Measurements from ENCODE around the gene ROR2.
"Not testable (repeated sequence)": the region's sequence is repeated elsewhere in the genome, so short reads cannot be mapped to it uniquely, and the experiment has no call there.

ROR2 gene

GRCh38 chr9:91813176-91813795 is 136.7 kb downstream of the ROR2 start:
- no peak for DNase-seq

DNA sequence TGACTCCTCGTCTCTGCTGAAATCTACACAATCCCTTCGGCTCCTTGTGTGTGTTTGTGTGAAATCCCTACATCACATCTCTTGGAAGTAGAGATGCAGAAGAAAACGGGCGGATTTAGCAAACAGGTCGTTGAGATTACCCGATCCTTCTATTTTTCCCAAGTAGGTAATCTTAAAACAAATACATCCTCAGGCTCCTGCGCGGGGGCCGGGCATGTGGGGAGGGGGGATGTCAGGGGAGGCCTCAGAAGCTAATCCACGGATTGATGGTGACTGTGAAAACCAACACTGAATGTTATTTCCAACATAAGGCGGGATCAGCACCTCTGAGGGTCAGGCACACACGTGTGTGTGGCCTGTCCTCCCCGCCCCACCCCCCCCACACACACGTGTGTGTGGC is 137.8 kb downstream of the ROR2 start:
- no peak for DNase-seq

GRCh38 chr9:91811024-91811909 is 138.8 kb downstream of the ROR2 start:
- DNase-seq, result no peak

- DNase-seq, result no peak
Observed at GRCh38 chr9:91810286-91810905, 139.6 kb downstream of the ROR2 start.

DNA sequence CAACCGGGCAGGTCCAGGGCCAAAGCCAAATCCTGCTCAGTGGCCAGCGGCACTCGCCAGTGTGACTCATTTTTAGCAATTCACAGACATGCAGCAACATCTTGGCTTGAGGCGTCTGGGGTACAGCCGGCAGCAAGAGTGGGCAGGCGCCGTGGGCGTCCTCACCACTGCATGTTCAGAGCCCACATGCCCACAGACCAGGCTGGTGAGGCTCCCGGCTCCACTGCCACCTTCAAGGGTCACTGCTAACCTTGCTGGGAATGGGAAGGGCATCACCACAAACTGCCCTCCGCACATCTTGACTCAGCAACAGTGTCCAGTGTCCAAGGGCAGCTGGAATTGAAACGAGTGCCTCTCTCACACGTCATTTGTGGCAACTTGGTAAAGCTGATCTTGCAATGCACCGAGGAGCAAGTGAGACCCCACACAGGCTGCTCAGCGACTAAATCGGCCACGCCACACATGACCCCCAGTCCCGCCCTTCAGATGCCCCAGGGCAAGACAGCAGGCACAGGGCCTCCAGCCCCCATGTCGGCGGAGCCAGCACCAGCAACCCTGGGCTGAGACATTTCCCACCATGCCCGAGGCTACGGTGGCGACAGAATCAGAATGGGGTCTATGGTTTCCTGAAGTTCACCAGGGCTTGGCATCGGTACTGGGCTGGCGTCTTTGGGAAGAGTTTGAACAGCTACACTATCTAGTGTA is 140.3 kb downstream of the ROR2 start:
- DNase-seq, result no peak

GRCh38 chr9:91807643-91808246 is 142.3 kb downstream of the ROR2 start:
- DNase-seq, result no peak

DNA sequence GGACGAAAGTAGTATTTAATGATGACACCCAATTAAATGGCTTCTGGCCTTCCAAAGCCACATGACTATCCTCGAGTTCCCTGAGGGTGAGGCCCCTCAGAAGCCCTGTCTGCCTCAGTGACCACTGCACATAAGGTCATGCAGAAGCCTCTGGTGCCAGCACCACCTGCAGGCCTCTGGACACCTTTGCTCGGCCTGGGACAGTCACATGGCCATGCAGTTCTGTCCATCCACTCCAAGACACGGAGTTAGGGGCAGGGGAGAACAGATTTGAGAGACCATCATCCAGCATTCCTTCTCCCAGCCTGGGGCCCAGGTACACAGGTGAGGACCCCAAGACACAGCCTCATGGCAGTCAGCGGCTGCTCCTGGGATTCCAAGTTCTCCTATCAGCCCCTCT is 145.0 kb downstream of the ROR2 start:
- DNase-seq, result no peak

- no peak for DNase-seq
Observed at GRCh38 chr9:91803970-91804752, 145.9 kb downstream of the ROR2 start.

DNA sequence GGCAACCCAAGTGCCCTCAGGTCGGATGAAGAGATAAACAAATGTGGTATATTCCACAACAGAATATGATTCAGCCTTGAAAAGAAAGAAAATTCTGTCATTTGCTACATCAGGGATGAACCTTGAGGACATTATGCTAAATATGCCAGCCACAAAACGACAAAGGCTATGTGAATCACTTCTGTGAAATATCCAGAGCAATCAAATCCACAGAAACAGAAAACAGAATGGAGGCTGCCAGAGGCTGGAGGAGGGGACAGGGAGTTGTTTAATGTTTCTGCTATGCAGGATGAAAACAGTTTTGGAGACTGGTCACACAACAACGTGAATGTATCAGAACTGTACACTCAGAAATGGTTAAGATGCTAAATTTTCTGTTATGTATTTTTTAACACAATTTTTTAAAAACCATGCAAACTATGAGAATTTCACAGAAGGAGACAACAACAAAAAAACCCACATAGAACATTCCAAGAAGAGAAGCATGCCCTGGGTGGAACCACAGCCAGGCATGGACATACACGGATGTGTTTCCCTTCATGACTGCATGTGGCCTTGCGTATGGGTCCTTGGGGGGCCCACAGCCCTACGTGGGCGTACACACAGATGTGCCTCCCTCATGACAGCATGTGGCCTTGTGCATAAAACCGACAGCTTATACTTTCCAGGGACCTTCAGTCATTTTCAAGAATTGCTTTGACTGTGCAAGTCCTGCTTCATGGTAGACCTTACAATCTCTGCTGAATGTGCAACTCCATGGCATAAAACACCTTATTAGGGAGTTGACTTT is 146.7 kb downstream of the ROR2 start:
- no peak for DNase-seq

DNA sequence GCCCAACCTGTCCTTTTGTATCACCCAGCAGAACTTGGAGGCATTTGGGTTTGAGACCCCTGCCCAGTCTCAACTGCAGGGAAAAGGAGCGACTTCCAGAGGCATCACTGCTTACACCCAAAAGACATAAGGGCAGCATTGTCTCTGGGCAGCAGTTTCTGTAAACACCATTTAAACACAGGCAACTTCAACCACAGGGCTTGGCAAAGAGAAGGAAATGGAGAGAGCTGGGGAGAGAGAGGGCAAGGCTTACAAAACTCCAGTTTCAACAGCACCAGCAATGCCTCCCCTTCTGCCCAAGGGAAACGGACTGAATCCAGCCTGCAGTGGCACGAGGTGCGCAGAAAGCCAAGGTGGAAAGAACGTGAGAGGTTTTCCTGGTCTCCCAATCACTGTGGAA is 147.6 kb downstream of the ROR2 start:
- DNase-seq, result no peak

GRCh38 chr9:91800473-91801030 is 149.5 kb downstream of the ROR2 start:
- DNase-seq, result no peak

GRCh38 chr9:91799113-91799744 is 150.8 kb downstream of the ROR2 start:
- DNase-seq, result no peak

GRCh38 chr9:91798273-91799112 is 151.5 kb downstream of the ROR2 start:
- DNase-seq, result peak; percentile 48

GRCh38 chr9:91797517-91797916 is 152.5 kb downstream of the ROR2 start:
- not testable (repeated sequence) for DNase-seq

DNA sequence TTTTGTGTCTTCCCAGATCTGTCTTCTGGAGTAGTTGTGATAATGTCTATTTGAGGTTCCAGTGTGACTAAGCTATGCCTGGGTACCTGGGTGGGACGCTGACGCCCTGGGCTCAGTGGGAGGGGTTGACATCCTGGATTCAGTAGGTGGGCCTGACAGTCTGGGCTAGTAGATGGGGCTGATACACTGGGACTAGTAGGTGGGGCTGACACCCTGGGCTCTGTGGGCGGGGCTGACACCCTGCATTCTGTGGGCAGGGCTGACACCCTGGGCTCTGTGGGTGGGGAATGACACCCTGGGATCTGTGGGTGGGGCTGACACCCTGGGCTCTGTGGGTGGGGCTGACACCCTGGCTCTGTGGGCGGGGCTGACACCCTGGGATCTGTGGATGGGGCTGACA is 153.5 kb downstream of the ROR2 start:
- DNase-seq, result not testable (repeated sequence)

DNA sequence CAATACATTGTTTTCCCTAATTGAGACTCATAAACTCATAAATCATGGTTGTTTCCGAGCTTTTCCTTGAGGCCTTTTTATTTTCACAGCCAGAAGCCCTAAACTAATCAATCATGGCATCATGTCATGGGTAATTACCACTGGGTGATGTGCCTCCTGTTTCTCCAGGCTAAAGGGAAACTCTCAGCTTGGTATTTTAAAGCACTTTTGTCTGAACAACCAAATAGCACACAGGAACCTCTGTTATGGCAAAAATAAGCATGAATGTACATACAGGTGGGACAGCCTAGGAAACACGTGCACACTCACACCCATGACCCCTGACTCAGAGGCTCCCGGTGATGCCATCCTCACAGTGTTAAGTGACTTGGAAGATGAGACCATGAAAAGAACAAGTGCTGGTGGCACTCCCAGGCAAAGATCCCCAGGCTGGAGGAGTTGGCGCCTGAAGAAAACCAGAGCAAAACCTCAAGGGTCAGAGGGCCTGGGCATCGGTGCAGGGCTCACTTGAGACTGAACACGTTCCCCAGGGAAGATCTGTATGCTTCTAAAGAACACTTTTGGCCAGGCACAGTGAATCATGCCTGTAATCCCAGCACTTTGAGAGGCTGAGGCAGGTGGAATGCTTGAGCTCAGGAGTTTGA is 154.3 kb downstream of the ROR2 start:
- no peak for DNase-seq

GRCh38 chr9:91793371-91793770 is 156.7 kb downstream of the ROR2 start:
- not testable (repeated sequence) for DNase-seq

DNA sequence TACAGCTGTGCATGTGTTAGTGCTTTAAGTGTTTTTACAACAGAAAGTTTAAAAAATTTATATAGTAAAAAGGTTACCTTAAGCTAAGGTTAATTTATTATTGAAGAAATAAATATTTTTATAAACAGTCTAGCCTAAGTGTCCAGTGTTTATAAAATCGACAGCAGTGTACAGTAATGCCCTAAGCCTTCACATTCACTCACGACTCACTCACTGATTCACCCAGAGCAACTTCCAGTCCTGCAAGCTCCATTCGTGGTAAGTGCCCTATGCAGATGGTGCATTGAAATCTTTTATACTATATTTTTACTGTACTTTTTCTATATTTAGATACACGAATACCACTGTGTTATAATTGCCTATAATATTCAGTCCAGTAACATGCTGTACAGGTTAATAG is 159.1 kb downstream of the ROR2 start:
- no peak for DNase-seq

DNA sequence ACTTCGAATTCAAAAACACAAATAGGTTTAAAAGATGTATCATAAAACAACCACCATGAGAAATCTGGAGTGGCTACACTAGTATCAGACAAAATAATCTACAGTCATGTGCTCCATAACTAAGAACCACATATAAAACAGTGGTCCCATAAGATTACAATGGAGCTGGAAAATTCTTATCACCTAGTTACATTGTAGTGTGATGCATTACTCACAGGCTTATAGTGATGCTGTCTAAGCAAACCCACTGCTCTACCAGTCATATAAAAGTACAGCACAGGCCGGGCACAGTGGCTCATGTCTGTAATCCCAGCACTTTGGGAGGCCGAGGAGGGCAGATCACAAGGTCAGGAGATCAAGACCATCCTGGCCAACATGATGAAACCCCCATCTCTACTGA is 160.1 kb downstream of the ROR2 start:
- DNase-seq, result no peak

Measured in stimulated activated CD4-positive, alpha-beta T cell treated with anti-CD3 and anti-CD28 coated beads, Interleukin-4, amount 100 ng/mL, for 24 hours (primary cell).